Mucosa of descending colon (tissue), 3 donors: ENCODE measurements around the gene LCP1. TPM values are rescaled to one million over a fixed set of nuclear protein-coding genes. Genes with fewer than 3 reads are reported as not detected.

Experiments
- ATAC-seq: fragments of 200-7000 bp; cut with Tn5 transposase; one replicate; pipeline ENCODE4 v1.9.1; 2020; ENCODE audit warnings: mild to moderate bottlenecking, moderate library complexity
- DNase-seq, 3 donors: peaks; one replicate each; pipeline ENCODE4 v3.0.0-alpha.2; 2020
- H3K36me3 ChIP-seq: fragments of 200-600 bp; one replicate; pipeline ENCODE4 v1.8.0; 2021; ENCODE audit warnings: low read depth, mild to moderate bottlenecking
- H3K4me1 ChIP-seq: fragments of 200-600 bp; one replicate; pipeline ENCODE4 v1.8.0; 2021; ENCODE audit warnings: low read depth, mild to moderate bottlenecking
- H3K4me3 ChIP-seq: fragments of 200-600 bp; one replicate; pipeline ENCODE4 v1.8.0; 2021; ENCODE audit warnings: mild to moderate bottlenecking
- H3K9me3 ChIP-seq: fragments of 200-600 bp; one replicate; pipeline ENCODE4 v1.8.0; 2021; ENCODE audit warnings: mild to moderate bottlenecking
- intact Hi-C, 2 donors: fragments of 100-400 bp; cut with DNase I in 1 of 2; cut with micrococcal nuclease in 1 of 2; formaldehyde crosslinking; loops; one replicate each; pipeline versions ENCODE4 v1.11.0 to v1.11.1; 2022; cut with DNase I, micrococcal nuclease
- total RNA-seq, 3 donors: library from RNA; stranded (reverse); fragmentation: NEBNext Ultra II Directional in 2 of 3; extraction: Animal tissue kit (Norgen Biotek cat#: 25700) in 2 of 3; gene quantifications; one replicate each; pipeline versions ENCODE4 v1.2.1 to v1.2.4, GENCODE V29; 2021 to 2023
- TF ChIP-seq, protein P1 (sequence below): fragments of 200-600 bp; IDR thresholded peaks from one replicate; pipeline ENCODE4 v1.8.0; 2022; ENCODE audit warnings: antibody characterized with exemption, mild to moderate bottlenecking
- donor health status: DM: no; HTN: no; CAD: no; lungs with moderate emphysema.
- donor health status: DM: no; HTN: no; CAD: no.
- donor health status: DM: no; HTN: yes; CAD: no.

The LCP1 gene
- total RNA-seq, 3 donors from 2014 or later = 15.7 to 53.3 (median 35.1) TPM

- H3K4me3 ChIP-seq = no peak overlapping the region
- DNase-seq (no peak), ATAC-seq (no peak)
- intact Hi-C loops = no loop called here
- H3K36me3 ChIP-seq = no peaks in the 10 kb centered on the region
- H3K4me1 ChIP-seq = no peaks in the 10 kb centered on the region
- no peaks in the 10 kb centered on the region for H3K9me3 ChIP-seq
- TF ChIP-seq, protein P1, sequence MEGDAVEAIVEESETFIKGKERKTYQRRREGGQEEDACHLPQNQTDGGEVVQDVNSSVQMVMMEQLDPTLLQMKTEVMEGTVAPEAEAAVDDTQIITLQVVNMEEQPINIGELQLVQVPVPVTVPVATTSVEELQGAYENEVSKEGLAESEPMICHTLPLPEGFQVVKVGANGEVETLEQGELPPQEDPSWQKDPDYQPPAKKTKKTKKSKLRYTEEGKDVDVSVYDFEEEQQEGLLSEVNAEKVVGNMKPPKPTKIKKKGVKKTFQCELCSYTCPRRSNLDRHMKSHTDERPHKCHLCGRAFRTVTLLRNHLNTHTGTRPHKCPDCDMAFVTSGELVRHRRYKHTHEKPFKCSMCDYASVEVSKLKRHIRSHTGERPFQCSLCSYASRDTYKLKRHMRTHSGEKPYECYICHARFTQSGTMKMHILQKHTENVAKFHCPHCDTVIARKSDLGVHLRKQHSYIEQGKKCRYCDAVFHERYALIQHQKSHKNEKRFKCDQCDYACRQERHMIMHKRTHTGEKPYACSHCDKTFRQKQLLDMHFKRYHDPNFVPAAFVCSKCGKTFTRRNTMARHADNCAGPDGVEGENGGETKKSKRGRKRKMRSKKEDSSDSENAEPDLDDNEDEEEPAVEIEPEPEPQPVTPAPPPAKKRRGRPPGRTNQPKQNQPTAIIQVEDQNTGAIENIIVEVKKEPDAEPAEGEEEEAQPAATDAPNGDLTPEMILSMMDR = no peak
These were observed 87.5 kb downstream of the LCP1 start for GRCh38 chr13:46094478-46094877.

DNA sequence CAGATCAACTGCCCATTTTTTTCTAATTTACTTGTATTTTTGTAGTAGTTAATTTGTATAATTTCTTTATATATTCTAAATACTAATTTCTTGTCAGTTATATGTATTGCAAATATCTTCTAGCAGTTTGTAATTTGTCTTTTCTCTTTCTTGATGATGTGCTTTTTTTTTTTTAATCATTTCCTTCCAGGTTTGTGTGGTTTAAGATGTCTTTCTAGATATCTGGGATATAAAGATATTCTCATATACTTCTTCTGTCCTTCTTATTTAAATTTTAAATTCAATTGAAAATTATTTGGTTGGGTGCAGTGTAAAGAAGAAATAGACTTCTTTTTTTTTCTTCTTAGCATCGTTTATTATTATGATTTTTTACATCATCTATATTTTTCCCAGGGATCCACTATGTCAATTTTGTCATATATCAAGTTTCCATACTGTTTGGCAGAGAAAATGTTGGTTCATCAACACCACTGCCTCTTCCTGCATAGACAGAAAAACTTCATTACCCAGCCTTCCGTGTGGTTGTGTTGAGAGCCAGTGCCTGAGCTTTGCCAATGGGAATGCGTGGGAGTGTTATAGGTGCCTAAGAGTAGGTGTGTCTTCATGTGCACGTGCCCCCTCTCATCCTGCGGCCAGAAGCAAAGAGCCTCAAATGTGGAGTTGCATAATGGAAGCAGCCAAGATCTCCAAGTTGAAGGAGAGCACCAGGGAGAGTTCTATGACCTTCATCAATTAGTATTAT is 93.0 kb downstream of the LCP1 start:
- intact Hi-C loops = no loop called here
- DNase-seq (no peak), ATAC-seq (no peak)
- no peaks in the 10 kb centered on the region for H3K9me3 ChIP-seq
- TF ChIP-seq, protein P1 = no peak
- H3K4me1 ChIP-seq = no peaks in the 10 kb centered on the region
- no peaks in the 10 kb centered on the region for H3K36me3 ChIP-seq
- H3K4me3 ChIP-seq = no peak overlapping the region

- no peak overlapping the region for H3K4me3 ChIP-seq
- H3K4me1 ChIP-seq = no peaks in the 10 kb centered on the region
- H3K36me3 ChIP-seq = no peaks in the 10 kb centered on the region
- DNase-seq (no peak), ATAC-seq (no peak)
- intact Hi-C loops = no loop called here
- TF ChIP-seq, protein P1 = no peak
- H3K9me3 ChIP-seq = no peaks in the 10 kb centered on the region
These were observed 94.5 kb downstream of the LCP1 start for GRCh38 chr13:46087481-46087880.

DNA sequence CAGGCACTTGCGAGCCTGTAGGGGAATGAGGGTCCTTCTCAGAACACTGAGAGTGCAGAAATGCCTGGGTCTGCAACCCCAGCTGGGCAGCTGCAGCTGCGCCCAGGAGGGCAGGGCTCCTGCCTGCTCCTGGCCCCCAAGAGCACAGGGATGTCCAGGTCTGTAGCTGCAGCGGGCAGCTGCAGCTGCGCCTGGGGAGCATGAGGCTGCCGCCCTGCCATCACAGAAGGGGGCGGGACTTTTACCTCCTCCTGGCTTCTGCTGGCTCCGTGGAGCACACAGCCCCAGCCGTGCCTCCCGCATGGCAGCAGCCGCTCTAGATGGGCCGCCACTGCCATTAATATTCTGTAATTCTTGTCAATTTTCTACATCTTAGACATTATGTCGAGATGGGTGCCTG is 95.0 kb downstream of the LCP1 start:
- TF ChIP-seq, protein P1 = no peak
- ATAC-seq = no peak
- intact Hi-C loops = no loop called here
- Histone ChIP-seq H3K4me3 (no peak overlapping the region), H3K4me1 (no peaks in the 10 kb centered on the region), H3K36me3 (no peaks in the 10 kb centered on the region), H3K9me3 (no peaks in the 10 kb centered on the region)
- DNase-seq = no peak

GRCh38 chr13:46086421-46086922 is 95.5 kb downstream of the LCP1 start:
- no peaks in the 10 kb centered on the region for H3K36me3 ChIP-seq
- no peak overlapping the region for H3K4me3 ChIP-seq
- TF ChIP-seq, protein P1 = no peak
- no peaks in the 10 kb centered on the region for H3K4me1 ChIP-seq
- DNase-seq = no peak
- intact Hi-C loops = no loop called here
- no peaks in the 10 kb centered on the region for H3K9me3 ChIP-seq
- ATAC-seq = no peak
